ENCODE data around the gene LSM10.

Gene LSM10

DNA sequence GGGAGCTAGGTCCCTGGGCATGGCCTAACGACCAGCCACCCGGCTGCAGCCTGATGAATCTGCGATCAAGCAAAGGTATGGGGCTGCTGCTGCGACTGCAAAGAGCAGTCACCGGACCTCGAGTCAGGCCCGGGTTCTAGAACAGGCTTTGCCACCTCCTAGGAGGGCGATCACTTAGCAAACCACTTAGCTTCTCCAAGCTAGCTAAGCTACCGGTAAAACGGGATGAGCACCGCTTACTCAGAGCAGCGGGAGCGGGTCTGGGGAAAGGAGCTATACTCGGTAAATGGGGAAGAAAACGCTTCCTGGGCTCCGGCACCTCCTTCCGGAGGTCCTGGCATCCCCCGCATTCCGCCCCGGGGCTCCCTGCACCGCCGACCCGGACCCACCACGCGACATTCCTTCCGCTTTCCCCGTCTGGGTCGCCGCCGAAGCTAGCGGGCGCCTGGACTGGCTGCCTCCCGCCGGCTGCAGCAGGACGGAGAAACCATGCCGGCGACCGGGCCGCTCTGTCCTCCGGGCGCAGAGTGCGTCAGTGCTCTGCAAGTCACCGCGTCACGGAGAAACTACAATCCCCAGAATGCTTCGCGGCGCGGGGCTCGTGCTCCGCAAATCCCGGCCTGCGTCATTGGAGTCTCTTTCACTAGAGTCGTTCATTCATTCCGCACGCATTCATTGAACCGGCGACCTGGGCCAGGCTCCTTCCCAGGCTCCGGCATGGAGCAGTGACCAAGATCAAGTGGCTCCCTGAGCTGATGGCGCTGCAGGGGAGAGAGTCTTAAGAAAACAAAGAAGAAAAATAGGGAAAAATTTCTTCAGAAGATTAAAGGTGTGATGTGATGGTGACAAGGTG, at the start of gene LSM10:
Gene LSM10, minus strand, starts transcription at position 531 of the 853 bp plus-strand sequence. CDS start 3,779 bp downstream, outside the sequence.
- DNase-seq (ENCODE audit: low read depth): peak; percentile 94

DNA sequence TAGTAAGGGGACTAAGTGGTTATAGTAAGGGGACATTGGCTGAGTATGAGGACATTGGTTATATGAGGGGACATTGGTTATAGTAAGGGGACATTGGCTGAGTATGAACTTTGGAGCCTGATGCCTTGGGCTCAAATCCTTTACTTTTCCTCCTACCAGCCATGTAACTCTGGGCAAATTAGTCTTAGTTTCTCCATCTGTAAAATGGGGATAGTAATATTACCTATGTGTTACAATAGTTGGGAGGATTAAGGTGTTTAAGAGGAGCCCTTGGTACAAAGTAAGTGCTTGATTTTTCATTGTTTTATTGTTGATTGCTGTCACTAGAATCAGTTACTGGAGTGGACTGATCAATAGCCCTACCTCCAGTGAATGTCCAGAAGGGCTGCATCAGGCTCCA, 49.7 kb upstream of the LSM10 start:
- no peak for DNase-seq (ENCODE audit: low read depth)

DNA sequence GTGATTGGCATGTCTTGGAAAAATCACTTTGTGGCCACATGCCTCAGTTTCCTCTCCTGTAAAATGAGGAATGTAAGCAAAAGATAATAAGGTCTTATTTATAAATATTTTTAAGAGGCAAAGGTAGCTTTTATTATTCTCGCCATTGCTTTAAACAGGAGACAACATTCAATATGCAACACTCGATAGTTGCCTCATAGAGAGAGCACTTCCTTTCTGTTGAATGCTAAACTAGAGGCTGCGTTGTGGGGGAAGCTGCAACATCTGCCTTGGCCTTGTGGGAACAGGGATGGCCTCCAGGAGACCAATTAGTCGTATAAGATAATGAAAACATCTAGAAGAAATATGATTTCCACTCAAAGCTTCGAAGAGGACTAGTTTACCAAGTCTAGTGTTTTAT, 49.0 kb upstream of the LSM10 start:
- DNase-seq (ENCODE audit: low read depth): no peak

DNA sequence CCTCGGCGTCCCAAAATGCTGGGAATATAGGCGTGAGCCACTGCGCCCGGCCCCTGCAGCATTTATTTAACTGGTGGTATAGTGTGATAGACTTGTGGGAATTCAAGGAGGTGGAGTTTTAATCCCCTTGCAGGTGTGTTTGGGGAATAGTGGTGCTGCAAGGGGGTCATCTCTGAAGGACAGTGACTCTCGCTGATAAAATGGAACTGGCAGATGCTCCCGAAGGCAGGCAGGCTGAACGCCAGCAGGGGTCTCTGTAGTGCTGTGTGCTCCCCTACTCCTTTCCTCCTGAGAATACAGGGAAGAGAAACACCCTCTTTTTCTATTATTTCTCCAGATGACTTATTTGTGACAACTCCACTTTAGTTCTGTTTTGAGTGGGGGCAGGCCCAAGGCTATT, 48.6 kb upstream of the LSM10 start:
- DNase-seq (ENCODE audit: low read depth): peak; percentile 18

DNA sequence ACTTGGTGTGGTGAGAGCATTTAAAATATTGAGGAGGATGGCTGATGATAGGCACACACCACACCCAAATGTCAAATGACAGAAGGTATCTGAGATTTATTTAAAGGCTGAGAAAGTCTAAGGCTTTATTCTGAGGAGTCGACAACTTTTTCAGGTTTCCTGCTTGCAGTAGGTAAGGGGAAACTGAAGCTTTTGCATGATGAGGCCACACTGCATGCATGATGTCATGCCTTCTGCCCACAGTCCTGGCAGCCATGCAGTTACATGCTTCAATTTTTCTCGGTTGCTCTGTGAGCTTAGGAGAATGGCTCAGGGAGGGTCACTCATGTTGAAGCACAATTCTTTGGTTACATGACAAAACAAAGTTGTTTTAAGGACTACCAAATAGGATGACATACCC, 45.6 kb upstream of the LSM10 start:
- DNase-seq (ENCODE audit: low read depth): no peak

DNA sequence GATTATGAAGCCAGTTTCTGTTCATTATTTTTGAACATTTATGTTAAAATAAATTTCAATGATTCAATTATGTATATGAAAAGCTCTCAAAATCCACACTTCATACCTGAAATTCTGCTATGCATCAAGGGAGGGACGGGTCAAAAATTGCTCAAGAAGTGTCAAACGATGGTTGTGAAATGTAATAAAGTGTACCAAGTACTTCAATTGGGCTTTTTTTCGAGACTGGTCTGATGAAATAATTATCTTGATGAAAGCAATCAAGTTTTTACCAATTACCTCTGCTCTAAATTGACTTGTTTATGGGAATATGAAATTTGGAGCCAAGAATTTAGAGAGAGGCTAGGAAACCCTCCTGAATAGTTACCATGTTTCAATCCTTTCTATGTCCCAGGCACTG, 44.6 kb upstream of the LSM10 start:
- DNase-seq (ENCODE audit: low read depth): no peak

DNA sequence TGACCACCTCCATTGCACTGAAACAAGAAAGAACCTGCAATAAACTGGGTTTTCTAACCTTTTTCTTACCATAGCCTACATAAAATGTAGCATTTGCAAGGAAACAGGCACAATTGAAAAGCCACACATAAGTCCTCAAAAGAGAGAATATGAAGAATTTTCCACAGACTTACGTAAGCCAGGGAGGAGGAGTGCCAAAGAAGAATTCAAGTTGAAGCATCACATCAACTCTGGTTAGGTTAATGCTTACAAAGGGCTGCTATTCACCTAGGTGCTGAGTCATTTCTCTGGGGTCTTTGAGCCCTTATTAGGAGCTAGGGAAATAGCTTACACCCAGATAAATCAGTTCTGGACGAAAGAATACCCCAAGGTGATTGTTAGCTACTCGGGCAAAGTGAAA, 42.9 kb upstream of the LSM10 start:
- DNase-seq (ENCODE audit: low read depth): no peak

DNA sequence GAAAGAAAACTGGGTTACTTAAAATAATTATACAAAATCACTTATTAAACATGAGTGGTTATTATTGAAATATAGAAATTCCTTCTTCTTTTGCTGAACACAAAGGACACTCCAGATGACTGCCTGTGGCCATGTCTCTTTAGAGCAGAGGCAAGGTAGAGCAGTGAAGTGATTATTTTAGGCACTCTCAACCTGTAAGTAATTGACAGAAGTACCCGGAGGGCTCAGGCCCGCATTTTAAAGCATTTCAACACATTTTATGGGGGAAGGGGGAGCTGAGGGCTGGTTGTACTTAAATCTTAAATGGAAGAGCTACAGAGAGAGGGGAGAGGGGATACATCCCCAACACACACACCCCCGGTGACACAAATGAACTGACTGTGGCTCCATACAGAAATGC, 42.3 kb upstream of the LSM10 start:
- no peak for DNase-seq (ENCODE audit: low read depth)

DNA sequence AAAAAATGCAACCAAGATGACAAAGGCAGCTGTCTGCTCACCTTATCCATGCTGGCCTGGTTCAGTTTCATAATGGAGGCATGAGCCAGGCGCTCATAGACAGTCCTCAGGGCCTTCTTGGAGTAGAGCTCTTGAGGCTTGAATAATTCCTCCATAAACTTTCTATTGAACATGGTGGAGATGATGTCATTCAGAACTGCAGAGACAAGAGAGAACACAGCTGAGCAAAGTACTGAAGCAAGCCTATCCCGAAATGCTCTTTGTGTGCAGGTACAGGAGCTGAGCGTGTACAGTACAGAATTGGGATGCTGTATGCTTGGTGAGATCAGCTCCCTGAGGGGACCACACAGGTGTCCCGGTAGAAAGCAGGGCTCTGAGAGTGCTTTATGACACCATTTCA, 41.0 kb upstream of the LSM10 start:
- no peak for DNase-seq (ENCODE audit: low read depth)

DNA sequence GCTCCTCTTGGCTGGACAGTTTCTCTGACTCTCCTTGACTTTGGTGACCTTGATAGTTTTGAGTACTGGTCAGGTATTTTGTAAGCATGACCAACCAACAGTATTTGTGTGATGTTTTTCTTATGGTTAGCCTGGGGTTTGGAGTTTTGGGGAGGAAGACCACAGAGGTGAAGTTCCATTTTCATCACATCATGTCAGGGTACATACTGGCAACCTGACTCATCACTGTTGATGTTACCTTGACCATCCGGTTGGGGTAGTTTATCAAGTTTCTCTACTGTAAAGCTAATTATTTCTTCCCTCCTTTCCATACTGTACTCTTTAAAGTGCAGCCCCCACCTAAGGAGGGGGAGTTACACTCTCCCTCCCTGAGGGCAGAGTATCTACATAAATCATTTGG, 39.1 kb upstream of the LSM10 start:
- DNase-seq (ENCODE audit: low read depth): peak; percentile 67

DNA sequence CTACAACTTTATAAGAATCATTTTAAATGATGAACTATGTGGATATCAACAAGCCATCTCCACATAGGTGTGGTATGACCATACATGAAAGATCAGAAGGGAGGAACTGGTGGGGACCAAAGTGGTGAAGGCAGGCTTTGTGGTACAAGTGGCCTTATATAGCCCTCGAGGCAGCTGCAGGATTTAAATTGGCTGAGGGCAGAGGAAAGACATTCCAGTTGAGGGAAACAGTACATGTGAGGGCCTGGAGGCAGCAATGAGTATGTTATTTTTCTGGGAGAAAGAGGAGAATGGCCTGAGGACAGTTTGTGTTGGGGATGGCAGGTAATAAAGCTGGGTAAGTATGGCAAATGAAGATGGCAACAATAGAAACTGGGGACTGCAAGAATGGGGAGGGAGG, 35.4 kb upstream of the LSM10 start:
- DNase-seq (ENCODE audit: low read depth): no peak

DNA sequence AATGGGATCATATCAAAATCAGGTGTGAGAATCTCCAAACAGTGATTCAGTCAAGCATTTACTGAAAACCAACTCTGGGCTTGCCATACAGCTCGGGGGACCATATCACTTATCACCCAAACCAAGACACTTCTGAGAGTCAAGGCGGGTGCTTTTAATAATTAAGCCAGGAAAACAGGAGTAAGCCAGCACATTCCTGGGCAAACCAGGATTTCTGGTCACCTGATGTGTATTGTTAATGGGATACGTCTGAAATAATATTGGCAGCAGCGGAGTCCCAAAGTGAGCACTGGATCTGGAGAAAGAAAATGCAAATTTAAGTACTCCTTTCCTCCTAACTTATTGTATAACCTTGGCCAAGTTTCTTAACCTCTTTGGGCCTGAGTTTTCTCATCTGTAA, 34.9 kb upstream of the LSM10 start:
- DNase-seq (ENCODE audit: low read depth): no peak

DNA sequence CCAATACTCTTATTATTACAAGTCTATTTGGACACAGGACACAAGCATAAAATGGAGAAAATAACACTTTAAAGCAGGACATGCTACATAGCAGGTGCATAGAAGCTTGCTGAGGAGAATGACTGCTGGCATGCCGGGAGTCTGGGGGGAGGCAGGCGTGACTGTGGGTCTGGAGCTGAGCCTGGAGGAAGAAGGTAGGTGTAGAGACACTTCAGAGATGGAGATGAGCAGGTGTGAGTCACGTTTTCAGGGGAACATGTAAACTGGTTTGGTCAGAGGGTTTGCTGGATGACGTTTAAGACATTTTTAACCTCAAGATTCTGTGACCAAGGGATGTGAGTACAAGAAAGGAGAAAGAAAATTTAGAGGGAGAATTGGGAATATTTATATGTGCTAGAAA, 28.1 kb upstream of the LSM10 start:
- DNase-seq (ENCODE audit: low read depth): no peak

DNA sequence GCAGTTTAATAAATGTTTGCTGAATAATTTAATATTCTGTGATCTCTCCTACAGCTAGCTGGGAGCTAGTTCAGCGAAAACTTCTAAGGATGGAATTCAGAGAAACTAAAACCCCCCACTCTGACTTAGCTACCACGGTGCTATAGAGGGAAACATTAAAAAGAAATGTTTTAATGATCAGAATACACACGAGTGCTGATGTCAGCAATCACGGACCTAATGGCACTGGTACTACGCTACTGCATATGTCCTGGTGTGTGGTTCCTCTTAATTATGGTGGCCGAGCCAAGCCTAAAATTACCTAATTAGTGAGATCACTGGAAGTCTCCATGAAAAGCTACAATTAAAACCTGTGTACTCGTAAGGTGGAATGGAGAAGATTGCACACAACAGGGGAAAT, 23.9 kb upstream of the LSM10 start:
- no peak for DNase-seq (ENCODE audit: low read depth)

DNA sequence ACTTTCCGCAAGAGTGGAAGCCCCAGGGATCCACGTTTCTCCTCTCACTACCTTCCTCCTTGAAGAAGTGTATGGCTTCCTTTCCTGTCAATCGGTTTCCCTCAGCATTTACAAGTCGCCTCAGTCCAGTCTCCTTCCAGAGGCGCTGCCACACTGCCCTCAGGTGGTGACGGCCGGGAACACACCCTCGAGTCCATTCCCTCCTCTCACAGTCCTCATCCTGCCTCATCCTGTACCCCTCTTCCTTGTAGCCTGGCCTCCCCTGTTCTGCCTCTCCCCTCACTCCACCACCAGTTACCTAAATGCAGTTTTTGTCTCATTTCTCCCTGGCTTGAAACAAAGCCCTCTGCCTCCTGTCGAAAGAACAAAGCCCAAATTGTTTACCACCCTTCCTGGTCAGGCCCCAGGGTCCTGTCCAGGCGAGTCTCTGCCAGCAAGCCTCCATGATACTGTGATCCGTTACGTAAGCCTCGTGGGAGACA, 23.2 kb upstream of the LSM10 start:
- DNase-seq (ENCODE audit: low read depth): peak; percentile 82

DNA sequence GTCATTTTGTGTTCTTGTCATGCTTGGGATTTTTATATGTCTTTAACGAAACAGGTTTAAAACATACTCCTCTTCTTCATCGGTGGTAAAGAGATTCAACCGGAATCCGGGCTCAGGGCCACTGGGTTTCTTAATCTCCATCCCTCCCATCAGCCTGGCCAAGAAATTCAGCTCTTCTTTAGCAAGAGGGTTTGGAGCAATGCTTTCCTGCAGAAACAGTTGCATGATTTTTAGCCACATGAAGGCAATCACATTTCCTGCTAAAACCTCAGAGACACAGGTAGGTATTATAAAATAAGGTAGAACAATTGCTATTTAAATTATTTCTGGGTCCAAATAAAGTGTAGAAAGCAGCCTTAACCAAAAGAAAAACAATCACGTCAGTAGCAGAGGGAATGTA, 22.7 kb upstream of the LSM10 start:
- peak; percentile 50 for DNase-seq (ENCODE audit: low read depth)

DNA sequence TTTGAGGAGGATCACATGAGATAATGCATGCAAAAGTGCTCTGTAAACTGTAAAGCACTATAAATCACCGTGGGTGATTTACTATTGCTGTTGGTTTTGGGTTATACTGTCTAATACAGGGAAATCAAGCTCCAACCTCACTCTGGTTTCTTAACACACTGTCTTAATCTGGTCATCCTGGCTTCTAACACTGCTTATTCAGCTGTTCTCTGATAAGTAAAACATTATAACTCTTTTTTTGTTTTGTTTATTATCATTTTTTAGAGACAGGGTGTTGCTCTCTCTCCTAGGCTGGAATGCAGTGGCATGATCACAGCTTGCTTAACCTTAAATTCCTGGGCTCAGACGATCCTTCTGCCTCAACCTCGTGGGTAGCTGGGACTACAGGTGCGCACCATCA, 21.9 kb upstream of the LSM10 start:
- DNase-seq (ENCODE audit: low read depth): peak; percentile 14

DNA sequence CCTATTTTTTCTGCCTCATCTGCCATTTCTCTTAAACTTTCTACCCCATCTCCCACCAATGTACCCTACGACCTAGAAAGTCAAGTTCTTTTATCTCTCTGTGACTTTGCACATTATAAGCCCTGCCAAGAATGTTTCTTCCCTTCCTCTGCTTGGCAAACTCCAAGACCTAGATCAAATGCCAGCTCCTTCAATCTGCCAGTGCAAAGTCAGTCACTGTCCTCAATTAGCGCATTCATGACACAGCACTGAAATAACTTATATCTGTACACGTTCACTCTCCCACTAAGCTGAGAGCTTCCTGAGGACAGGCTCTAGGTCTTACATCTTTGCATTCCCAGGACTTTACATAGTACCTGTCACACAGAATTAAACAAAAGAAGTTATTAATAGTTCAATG, 21.4 kb upstream of the LSM10 start:
- DNase-seq (ENCODE audit: low read depth): no peak

DNA sequence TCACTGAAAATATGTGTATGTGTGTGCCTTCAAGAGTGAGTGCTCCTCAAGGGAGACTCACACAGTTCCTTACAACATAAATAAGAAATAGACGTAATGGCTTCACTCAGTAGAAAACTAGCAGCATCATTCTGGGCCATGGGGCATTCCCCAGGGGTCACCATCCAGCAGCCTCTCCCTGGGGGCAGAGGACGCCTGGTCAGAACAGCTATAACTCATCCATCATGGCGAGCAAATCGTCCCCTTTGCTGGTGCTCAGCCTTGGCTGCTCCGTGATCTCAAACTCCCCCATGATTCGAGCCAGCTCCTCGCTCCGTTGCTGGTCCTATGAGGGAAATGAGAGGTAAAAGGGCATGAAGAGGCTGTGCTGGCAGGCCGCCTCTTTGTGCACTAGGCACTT, 20.2 kb upstream of the LSM10 start:
- DNase-seq (ENCODE audit: low read depth): no peak

DNA sequence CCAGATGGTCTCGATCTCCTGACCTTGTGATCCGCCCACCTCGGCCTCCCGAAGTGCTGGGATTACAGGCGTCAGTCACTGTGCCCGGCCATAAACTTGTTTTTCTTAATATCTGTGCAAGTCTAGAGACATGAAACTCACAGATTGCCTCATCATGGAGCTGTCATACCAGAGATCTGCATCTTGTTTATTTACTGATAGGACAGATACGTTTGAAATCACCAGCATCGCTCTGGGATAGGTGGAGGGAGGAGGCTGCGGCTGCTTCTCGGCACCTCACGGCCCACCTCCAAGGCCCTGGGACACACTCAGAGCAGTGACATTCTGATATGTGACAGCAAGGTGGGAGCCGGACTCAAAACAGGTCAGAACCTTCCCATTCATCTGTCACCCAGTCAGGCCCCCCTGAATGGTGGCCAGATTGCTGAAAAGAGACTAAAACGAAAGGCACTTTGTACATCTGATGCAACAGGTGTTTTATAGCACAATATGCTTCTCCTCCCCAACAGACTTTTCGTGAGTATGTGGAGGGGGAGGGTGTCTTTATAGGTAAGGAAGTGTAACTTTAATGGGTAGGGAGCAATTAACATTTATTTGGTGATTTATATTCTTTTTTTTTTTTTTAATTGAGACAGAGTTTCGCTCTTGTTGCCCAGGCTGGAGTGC, 18.1 kb upstream of the LSM10 start:
- no peak for DNase-seq (ENCODE audit: low read depth)

DNA sequence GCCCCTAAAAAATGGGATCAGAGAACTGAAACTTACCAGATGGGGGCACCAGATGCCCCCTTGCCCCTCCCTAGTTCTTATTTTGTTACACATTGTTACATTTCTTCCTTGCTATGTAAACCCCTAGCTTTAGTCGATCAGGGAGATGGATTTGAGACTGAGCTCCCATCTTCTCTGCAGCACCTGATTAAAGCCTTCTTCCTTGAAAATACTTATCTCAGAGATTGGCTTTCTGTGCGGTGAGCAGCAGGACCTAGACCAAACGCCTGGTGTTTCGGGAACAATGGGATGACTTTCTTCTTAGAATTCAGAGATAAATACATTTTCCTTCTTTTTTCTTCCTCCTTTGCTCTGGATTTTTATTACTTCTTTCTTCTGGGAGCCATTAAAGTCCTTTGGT, 16.7 kb upstream of the LSM10 start:
- DNase-seq (ENCODE audit: low read depth): no peak

DNA sequence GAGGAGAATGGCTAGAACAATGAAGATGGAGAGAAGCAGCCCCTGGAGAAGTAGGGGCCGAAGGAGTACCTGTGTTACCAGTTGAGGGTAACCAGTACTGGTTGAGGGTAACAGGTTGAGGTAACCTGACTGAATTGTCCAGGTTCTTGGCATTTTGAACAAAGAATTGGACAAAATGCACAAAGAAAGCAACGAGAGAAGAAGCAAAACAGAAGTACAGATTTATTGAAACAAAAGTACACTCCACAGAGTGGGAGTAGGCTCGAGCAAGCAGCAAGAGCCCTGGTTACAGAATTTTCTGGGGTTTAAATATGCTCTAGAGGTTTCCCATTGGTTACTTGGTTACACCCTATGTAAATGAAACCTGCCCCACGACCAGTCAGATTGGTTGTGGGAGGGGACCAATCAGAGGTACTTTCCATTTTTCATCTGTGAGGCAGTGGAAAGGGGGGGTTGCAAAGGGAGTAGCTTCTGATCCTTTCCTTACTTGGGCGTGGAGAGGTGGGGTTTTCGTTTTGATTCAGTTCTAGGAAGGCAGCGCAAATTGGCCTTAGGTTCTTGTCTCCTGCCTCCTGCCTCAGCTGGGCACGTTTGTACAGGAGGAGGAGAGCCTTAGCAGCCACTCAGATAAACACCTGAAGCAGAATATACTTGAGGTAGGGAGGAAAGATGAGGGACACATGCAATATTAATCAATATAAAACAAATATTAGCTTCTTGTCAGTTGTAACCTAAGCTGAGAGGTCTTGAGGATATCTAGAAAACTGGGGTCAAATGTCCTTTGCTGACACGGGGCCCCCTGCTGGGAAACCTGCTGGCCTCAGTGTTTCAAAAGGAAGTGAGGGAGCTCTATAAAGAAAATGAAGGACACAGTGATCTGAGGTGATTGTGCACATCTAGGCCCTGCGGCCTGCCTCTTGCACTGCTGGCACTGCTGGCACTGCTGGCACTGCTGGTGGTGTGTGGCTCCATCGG, 14.3 kb upstream of the LSM10 start:
- peak; percentile 39 for DNase-seq (ENCODE audit: low read depth)
